Measurements from ENCODE around the gene ZNF433.
A peak's percentile ranks its signal among the peaks of the same experiment; 100 is the strongest.

The ZNF433 gene

DNA sequence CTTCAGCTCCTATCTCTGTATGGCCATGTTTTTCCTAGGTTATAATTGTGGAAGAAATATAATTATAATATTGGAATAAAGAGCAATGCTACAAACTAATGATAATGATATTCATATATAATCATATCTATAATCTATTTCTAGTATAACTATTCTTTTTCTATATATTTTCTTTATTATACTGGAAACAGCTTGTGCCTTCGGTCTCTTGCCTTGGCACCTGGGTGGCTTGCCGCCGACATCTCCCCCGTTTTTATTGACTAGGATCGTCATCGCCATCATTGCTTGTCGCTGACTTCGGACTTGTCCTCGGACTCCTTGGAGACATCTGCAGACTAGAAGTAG lies 46.4 kb downstream of the ZNF433 start:
- no peak for DNase-seq (ENCODE audit: low read depth)

DNA sequence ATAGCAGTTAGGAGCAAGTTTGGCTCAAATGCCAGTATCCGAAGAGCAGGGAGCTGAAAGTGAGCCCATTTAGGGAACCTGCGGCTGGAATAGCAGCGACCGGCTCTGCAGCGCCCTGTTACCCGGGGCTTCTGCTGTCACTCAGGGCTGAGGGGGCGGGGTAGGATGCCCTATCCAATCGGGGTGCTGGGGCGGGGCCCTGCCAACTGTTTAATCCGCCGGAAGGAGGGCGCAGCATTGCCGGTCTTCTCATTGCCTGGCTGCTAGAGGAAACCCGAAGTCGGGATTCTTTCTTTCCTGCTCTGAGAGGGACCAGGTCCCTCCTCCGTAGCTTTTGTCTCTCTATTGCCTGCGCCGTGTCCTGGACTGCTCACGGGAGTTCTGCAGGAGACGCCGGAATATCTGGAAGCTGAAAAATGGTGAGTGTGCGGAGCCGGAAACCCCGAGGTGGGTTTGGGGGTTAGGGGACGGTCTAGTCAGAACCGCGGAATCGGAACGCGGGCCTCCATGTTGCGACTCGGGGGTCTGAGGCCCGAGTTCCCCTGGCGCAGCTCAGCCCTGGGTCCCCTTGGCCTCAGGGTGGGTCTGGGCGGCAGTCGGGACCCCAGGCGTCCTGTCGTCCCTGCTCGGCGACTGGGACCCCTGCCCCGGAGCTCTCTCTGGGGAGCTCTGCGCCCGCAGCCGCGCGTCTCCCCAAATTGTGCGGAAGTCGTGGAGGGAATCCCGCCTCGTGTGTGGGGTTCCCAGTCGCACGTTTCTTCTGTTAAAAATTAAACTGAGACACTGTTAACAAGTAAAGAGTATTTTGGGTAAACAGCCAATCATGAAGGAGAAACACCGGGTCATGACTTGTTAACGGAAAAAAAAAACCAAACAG lies 47.8 kb downstream of the ZNF433 start:
- DNase-seq (ENCODE audit: low read depth), result peak; percentile 82

DNA sequence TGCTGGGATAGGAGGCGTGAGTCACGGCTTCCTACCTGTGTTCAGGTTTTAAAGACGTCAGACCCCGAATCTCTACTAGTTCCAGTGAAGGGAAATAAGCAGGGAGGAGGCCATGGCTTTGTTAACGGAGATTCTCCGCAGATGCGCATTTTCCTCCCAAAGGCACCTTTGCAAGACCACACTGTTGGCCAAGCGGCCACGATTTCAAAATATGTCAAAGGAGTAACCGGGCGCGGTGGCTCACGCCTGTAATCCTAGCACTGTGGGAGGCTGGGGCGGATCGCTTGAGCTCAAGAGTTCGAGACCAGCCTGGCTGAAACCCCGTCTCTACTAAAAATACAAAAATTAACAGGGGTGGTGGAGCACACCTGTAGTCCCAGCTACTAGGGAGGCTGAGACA lies 48.7 kb downstream of the ZNF433 start:
- DNase-seq (ENCODE audit: low read depth), result no peak

DNA sequence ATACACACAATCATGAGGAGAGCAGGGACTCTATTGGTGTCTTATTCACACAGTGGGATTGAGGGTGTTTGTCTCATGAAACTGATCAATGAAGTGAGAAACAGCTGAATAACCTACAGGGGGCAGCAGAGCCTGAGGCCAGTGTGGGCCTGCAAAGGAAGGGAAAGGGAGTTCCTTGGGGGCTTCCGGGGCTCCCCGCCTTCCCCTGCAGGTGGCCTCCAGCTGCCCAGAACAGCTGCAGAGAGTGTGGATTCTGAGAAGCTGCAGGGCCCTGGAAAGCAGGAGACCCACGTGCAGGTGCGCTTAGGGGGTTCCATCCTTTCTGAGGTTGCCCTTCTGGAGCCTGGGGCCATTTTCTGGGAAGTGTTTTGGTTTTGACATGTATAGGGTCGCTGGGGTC lies 50.5 kb downstream of the ZNF433 start:
- DNase-seq (ENCODE audit: low read depth), result no peak

DNA sequence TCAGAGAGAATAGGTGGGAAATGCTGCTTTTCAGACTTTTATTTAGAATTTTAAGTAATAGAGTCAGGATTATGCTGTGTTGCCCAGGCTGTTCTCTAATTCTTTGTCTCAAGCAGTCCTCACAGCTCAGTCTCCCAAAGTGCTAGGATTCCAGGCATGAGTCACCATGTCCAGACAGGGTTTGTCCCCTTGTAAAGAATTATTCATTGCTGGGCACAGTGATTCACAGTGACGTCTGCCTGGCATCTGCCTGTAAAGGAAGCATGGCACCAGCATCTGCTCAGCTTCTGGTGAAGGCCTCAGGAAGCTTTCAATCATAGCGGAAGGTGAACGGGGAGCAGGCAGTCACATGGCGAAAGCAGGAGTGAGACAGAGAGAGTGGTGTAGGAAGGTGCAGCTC lies 53.0 kb downstream of the ZNF433 start:
- no peak for DNase-seq (ENCODE audit: low read depth)

DNA sequence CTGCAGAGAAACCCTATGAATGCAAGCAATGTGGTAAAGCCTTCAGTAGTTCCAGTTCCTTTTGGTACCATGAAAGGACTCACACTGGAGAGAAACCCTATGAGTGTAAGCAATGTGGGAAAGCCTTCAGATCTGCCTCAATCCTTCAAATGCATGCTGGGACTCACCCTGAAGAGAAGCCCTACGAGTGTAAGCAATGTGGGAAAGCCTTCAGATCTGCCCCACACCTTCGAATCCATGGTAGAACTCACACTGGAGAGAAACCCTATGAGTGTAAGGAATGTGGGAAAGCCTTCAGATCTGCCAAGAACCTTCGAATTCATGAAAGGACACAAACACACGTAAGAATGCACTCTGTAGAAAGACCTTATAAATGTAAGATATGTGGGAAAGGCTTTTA lies 56.0 kb downstream of the ZNF433 start:
- no peak for DNase-seq (ENCODE audit: low read depth)

DNA sequence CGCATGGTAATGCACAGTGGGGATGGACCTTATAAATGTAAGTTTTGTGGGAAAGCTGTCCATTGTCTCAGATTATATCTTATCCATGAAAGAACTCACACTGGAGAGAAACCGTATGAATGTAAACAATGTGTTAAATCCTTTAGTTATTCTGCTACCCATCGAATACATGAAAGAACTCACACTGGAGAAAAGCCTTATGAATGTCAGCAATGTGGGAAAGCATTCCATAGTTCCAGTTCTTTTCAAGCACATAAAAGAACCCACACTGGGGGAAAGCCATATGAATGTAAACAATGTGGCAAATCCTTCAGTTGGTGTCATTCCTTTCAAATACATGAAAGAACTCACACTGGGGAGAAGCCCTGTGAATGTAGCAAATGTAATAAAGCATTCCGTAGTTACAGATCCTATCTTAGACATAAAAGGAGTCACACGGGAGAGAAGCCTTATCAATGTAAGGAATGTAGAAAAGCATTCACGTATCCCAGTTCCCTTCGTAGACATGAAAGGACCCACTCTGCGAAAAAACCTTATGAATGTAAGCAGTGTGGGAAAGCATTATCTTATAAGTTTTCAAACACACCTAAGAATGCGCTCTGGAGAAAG lies 56.9 kb downstream of the ZNF433 start:
- DNase-seq (ENCODE audit: low read depth), result no peak

DNA sequence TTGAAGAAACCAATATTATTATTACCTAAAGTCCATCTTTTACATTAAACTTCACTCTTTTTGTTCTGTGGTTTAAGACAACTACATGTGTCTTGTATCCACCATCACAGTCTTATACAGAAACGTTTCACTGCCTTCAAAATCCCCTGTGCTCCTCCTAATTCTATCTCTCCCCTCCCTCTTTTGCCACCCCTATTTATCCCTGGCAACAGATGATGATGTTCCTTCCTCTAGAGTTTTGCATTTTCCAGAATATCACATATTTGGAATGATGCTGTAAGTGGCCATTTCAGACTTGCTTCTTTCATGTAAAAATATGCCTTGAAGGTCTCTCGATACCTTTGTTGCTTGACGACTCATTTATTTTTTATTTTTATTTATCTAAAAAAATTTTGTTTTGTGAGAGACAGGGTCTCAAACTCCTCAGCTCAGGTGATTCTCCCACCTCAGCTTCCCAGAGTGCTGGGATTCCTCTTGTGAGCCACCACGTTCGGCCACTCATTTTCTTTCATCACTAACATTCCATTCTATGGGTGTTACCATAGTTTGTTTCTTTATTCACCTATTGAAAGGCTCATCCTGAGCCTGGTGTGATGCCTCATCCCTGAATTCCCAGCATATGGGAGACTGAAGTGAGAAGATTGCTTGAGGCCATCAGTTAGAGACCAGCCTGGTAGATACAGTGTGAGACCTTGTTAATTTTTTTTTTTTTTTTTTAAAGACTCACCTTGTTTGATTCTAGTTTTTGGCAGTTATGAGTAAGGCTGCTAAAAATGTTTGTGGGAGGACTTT lies 62.3 kb downstream of the ZNF433 start:
- no peak for DNase-seq (ENCODE audit: low read depth)

DNA sequence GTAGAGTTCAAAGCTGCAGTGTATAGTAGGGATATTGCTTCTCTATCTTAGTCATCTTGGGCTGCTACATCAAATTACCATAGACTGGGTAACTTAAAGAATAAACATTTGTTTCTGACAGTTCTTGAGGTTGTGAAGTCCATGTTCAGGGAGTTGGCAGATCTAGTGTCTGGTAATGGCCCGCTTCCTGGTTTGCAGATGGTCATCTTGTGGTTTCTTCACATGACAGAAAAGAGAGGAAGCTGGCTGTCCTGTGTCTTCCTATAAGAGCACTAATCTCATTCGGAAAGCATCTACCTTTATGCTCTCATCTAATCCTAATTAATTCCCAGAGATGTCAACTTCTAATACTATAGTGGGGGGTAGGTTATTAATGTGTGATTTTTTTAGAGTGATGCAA lies 64.4 kb downstream of the ZNF433 start:
- no peak for DNase-seq (ENCODE audit: low read depth)

DNA sequence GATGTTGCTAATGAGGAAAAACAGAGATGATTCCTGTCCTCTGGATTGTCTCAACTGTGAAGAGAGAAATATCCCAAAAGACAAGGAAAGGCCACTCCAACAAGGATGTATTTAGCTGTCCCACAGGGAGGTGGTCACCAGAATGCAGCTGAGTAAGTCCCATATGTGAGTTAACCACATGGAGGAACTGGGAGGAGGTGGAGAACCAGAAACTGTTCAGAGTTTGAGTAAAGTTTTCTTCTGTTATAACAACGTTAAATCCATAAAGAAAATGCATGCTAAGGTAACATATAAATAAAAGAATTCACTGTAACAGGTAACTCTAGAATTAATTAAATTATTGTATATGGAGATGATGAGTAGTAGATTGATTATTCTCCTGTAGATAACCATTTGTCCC lies 65.3 kb downstream of the ZNF433 start:
- no peak for DNase-seq (ENCODE audit: low read depth)

DNA sequence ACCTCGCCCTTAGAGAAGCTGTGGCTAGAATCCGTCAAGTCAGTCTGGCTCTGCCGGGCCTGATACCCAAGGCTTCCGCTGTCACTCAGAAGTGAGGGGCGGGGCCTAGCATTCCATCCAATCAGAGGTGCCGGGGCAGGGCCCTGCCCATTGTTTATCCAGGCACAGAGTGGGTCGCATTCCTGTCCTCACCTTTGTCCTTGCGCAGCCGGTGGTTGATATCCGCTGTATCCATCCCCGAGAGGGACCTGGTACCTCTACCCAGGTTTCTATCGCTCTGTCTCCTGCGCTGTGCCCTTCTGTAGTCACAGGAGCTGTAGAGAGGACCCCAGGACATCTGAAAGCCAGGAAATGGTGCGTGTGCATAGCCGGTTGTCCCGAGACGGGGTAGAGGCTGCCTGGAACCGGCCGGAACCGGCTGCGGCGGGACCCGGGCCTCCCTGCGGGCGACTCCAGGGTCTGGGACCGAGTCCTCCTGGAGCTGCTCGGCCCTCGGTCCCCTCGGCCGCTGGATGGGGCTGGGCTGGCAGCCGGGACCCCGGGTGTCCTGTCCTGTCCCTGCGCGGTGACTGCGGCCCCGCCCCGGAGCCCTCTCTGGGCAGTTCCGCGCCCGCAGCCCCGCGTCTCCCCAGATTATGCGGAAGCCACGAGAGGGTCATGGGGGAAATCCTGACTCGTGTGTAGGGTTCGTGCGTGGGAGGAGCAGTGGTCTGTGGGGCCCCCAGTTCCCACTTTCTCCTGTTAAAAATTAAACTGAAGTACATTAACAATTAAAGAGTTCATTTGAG lies 70.4 kb downstream of the ZNF433 start, which contains the start of gene ZNF763:
Gene ZNF763, plus strand, starts transcription at position 183 of the 788 bp plus-strand sequence. Its CDS starts 169 bp downstream, at position 352.
- peak; percentile 32 for DNase-seq (ENCODE audit: low read depth)
